ENCODE data around the gene RELCH.
A peak's percentile ranks its signal among the peaks of the same experiment; 100 is the strongest.

The RELCH gene

DNA sequence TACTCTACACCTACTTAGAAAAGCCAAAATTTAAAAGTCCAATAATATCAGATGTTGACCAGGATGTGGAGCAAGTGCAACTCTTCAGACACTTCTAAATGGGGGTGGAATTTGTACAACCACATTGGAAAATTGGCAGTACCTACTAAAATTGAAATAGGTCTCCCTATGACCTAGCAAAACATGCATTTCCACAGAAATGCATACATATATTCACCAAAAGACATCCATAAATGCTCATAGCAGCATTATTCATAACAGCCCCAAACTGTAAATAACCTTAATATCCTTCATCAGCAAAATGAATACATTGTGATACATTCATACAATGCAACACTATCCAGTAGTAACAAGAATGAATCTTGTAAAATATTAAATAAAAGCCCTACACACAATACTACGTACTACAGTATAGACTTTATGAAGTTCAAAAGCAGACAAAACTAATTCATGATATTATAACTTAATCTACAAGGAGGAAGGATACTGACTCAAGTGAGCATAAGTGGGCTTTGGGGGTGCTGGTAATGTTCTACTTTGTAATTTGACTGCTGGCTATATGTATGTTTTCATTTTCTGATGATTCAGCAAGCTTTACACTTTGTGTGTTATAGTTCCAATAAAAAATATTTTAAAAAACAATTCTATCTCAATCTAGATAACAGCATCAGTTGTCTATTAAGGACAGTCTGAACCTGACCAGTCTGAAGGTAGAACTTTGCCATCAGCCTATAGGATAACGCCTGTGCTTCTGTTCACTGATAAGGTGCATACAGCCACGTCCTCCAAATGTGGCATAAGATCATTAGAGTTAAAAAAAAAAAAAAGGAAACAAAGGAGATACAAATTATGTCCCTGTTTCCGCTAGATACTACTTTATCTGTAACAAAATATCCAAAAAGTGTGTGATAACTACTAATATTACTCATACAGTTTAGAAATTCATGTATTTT, 131.4 kb downstream of the RELCH start:
- Histone ChIP-seq H3K36me3 (ENCODE audit: control insufficient read depth, insufficient read depth, low read length) (no peaks in the 10 kb centered on the region), H3K4me1 (no peaks in the 10 kb centered on the region), H3K9me3 (ENCODE audit: control insufficient read depth, low read length) (no peaks in the 10 kb centered on the region), H3K9ac (no peak overlapping the region), H3K79me2 (no peaks in the 10 kb centered on the region), H3K4me3 (ENCODE audit: low read depth, low read length) (no peak overlapping the region), H3K4me2 (ENCODE audit: low read length) (no peak overlapping the region), H2AFZ (no peak overlapping the region), H3K27me3 (ENCODE audit: control insufficient read depth, insufficient read depth, low read length) (no peaks in the 10 kb centered on the region), H3K27ac (no peak overlapping the region)
- TF ChIP-seq, protein P1, sequence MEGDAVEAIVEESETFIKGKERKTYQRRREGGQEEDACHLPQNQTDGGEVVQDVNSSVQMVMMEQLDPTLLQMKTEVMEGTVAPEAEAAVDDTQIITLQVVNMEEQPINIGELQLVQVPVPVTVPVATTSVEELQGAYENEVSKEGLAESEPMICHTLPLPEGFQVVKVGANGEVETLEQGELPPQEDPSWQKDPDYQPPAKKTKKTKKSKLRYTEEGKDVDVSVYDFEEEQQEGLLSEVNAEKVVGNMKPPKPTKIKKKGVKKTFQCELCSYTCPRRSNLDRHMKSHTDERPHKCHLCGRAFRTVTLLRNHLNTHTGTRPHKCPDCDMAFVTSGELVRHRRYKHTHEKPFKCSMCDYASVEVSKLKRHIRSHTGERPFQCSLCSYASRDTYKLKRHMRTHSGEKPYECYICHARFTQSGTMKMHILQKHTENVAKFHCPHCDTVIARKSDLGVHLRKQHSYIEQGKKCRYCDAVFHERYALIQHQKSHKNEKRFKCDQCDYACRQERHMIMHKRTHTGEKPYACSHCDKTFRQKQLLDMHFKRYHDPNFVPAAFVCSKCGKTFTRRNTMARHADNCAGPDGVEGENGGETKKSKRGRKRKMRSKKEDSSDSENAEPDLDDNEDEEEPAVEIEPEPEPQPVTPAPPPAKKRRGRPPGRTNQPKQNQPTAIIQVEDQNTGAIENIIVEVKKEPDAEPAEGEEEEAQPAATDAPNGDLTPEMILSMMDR (IDR thresholded peaks at IDR 0.05) = no peak

DNA sequence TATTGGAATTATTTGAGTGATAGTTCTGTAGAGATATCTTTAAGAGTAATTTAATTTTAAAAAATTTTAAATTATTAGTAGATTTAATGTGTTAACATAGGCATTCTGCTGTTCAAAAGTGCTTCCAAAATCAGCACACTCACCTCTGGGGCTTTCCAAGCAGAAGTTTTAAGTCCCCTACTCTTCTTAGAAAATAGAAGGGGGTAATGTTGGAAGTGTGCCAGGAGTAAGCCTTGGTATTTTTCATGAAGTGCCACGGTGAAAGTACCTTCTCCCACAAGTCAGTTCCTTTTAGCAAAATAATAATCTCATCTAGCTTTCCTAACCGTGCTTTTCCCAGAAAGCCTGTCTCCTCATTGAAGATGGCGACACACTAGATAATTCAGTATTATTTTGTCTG, 134.1 kb downstream of the RELCH start:
- H3K4me1 ChIP-seq = peaks cover 3% of the 10 kb centered on the region
- H3K36me3 ChIP-seq (ENCODE audit: control insufficient read depth, insufficient read depth, low read length) = no peaks in the 10 kb centered on the region
- TF ChIP-seq, protein P1 (IDR thresholded peaks at IDR 0.05) = no peak
- H2AFZ ChIP-seq = no peak overlapping the region
- H3K27ac ChIP-seq = no peak overlapping the region
- H3K9me3 ChIP-seq (ENCODE audit: control insufficient read depth, low read length) = no peaks in the 10 kb centered on the region
- H3K79me2 ChIP-seq = no peaks in the 10 kb centered on the region
- no peak overlapping the region for H3K4me3 ChIP-seq (ENCODE audit: low read depth, low read length)
- H3K4me2 ChIP-seq (ENCODE audit: low read length) = no peak overlapping the region
- H3K27me3 ChIP-seq (ENCODE audit: control insufficient read depth, insufficient read depth, low read length) = no peaks in the 10 kb centered on the region
- no peak overlapping the region for H3K9ac ChIP-seq

DNA sequence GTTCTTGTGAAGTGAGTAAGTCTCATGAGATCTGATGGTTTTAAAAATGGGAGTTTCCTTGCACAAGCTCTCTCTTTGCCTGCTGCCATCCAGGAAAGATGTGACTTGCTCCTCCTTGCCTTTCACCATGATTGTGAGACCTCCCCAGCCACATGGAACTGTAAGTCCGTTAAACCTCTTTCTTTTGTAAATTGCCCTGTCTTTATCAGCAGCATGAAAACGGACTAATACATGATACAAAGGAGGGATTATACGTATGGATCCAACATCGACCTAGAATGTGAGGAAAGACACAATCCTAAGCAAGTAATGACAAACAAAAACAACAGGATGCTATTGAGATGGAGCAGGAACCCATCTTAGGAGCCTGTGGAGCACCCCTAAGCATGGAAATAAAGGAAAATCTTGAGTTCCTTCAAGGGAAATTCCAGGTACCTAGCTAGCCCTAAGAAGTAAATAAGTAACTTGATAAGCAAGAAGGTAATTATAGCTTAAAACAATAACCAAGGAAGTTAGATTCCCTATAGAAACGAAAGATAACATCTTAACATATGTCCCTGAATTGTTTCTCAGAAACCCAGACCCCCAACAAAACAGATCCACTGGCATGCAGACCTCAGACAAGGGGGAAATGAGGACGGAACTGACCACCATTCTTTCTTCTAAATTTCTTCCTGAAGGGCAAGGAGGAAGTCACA, 136.6 kb downstream of the RELCH start:
- Histone ChIP-seq H3K27me3 (ENCODE audit: control insufficient read depth, insufficient read depth, low read length) (no peaks in the 10 kb centered on the region), H3K4me3 (ENCODE audit: low read depth, low read length) (no peak overlapping the region), H3K4me1 (peaks cover 3% of the 10 kb centered on the region), H2AFZ (peak overlapping the region; percentile 96), H3K4me2 (ENCODE audit: low read length) (no peak overlapping the region), H3K36me3 (ENCODE audit: control insufficient read depth, insufficient read depth, low read length) (no peaks in the 10 kb centered on the region), H3K9me3 (ENCODE audit: control insufficient read depth, low read length) (no peaks in the 10 kb centered on the region), H3K27ac (no peak overlapping the region), H3K79me2 (no peaks in the 10 kb centered on the region), H3K9ac (no peak overlapping the region)
- TF ChIP-seq, protein P1 (IDR thresholded peaks at IDR 0.05) = no peak

DNA sequence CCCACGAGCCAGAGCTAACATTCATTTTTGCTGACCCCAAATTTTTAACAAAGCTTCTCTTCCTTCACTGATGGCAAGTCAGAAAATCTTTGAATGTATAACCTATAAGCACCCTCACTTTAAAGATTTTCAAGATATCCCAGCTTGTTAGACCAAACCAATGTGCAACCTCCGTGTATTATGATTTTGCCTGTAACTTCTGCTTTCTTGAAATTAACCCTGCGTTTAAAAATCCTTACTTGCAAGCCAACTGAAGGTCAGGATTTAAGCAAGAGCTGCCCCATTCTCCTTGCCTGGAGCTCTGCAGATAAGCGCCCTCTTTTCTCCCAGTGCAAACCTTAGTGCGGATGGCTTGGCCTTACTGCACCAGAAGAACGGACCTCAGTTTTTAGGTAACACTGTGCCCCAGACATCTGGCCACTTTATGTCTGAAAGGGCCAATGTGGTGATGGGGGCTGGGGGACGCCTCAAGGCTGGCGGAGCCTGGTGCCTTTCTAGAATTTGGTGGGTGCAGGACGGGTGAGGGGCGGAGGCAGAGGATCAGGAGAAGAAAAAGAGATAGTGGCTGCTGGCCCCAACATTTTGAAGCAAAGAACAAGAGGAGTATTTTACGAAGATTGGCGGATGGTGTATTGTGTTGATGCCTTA, 137.2 kb downstream of the RELCH start:
- H3K4me3 ChIP-seq (ENCODE audit: low read depth, low read length) = no peak overlapping the region
- TF ChIP-seq, protein P1 (IDR thresholded peaks at IDR 0.05) = no peak
- no peaks in the 10 kb centered on the region for H3K9me3 ChIP-seq (ENCODE audit: control insufficient read depth, low read length)
- peaks cover 3% of the 10 kb centered on the region for H3K4me1 ChIP-seq
- no peaks in the 10 kb centered on the region for H3K36me3 ChIP-seq (ENCODE audit: control insufficient read depth, insufficient read depth, low read length)
- peak overlapping the region; percentile 58 for H3K4me2 ChIP-seq (ENCODE audit: low read length)
- peak overlapping the region; percentile 55 for H3K27ac ChIP-seq
- no peaks in the 10 kb centered on the region for H3K27me3 ChIP-seq (ENCODE audit: control insufficient read depth, insufficient read depth, low read length)
- no peaks in the 10 kb centered on the region for H3K79me2 ChIP-seq
- no peak overlapping the region for H3K9ac ChIP-seq
- peak overlapping the region; percentile 96 for H2AFZ ChIP-seq
